K562 (cell line): ENCODE data around the gene CNPY3. TPM values are rescaled to one million over a fixed set of nuclear protein-coding genes. Genes with fewer than 3 reads are reported as not detected.

ENCODE experiments used
- ATF7 ChIP-seq: fragments of 450-650 bp; IDR thresholded peaks from 2 replicates; pipeline ENCODE4 v1.7.1; 2014; ENCODE audit warnings: mild to moderate bottlenecking, moderate library complexity
- FIP1L1 ChIP-seq: fragments of 200-400 bp; formaldehyde crosslinking; IDR thresholded peaks from 2 replicates; pipeline ENCODE4 v1.6.1; 2018; ENCODE audit warnings: mild to moderate bottlenecking, low read depth, low read length; ENCODE audit not compliant: poor library complexity, severe bottlenecking
- GABPB1 ChIP-seq: sonication (generic); formaldehyde crosslinking; IDR thresholded peaks from 2 replicates; pipeline ENCODE4 v1.8.0; 2022; ENCODE audit warnings: mild to moderate bottlenecking, missing genetic modification reagents
- HMGN3 ChIP-seq: IDR thresholded peaks from 2 replicates; pipeline ENCODE4 v1.6.1; 2011; ENCODE audit warnings: borderline replicate concordance, low read depth, mild to moderate bottlenecking, mixed read lengths, low read length; ENCODE audit not compliant: insufficient read length; ENCODE audit errors: extremely low read depth
- JUND ChIP-seq, 2 experiments: IDR thresholded peaks; 2 replicates in 1 of 2; 3 replicates in 1 of 2; pipeline ENCODE4 v1.6.1; 2011; ENCODE audit warnings: borderline replicate concordance in 2 of 2, low read depth in 2 of 2, low read length in 2 of 2, improper control_type of control experiment in 1 of 2, missing biosample characterization in 1 of 2, missing genetic modification characterization in 1 of 2, missing genetic modification reagents in 1 of 2
- KAT8 ChIP-seq: fragments of 450-650 bp; IDR thresholded peaks from 2 replicates; pipeline ENCODE4 v1.6.1; 2016; ENCODE audit warnings: low read depth, mild to moderate bottlenecking
- MTA3 ChIP-seq: fragments of 450-650 bp; formaldehyde crosslinking; IDR thresholded peaks from 2 replicates; pipeline ENCODE4 v1.6.1; 2017; ENCODE audit warnings: mild to moderate bottlenecking, borderline replicate concordance
- NR3C1 ChIP-seq: sonication (generic); formaldehyde crosslinking; IDR thresholded peaks from 2 replicates; pipeline ENCODE4 v1.8.1; 2022; ENCODE audit warnings: missing genetic modification reagents
- PATZ1 ChIP-seq: fragments of 250-450 bp; sonication (Bioruptor Pico); IDR thresholded peaks from 2 replicates; pipeline ENCODE4 v1.5.0; 2020; ENCODE audit warnings: mild to moderate bottlenecking, borderline replicate concordance
- POLR2AphosphoS2 ChIP-seq: IDR thresholded peaks from 2 replicates; pipeline ENCODE4 v1.6.1; 2012; ENCODE audit warnings: low read length, improper control_type of control experiment
- POLR2G ChIP-seq: fragments of 200-400 bp; formaldehyde crosslinking; IDR thresholded peaks from 2 replicates; pipeline ENCODE4 v1.6.1; 2017; ENCODE audit warnings: low read depth, mild to moderate bottlenecking, antibody characterized with exemption, low read length, moderate library complexity
- RBM14 ChIP-seq: fragments of 200-400 bp; formaldehyde crosslinking; IDR thresholded peaks from 2 replicates; pipeline ENCODE4 v1.6.1; 2018; ENCODE audit warnings: low read depth, mild to moderate bottlenecking, low read length, moderate library complexity, borderline replicate concordance; ENCODE audit not compliant: insufficient read depth
- RBM22 ChIP-seq: fragments of 200-400 bp; formaldehyde crosslinking; IDR thresholded peaks from 2 replicates; pipeline ENCODE4 v1.6.1; 2018; ENCODE audit warnings: low read length, low read depth; ENCODE audit not compliant: poor library complexity, severe bottlenecking
- SFPQ ChIP-seq: fragments of 200-400 bp; formaldehyde crosslinking; IDR thresholded peaks from 2 replicates; pipeline ENCODE4 v1.6.1; 2017; ENCODE audit warnings: mild to moderate bottlenecking, low read depth, low read length, moderate library complexity
- SUPT5H ChIP-seq: fragments of 450-650 bp; IDR thresholded peaks from 2 replicates; pipeline ENCODE4 v1.6.1; 2016
- ZNF41 ChIP-seq: fragments of 250-450 bp; sonication (Bioruptor Pico); conservative IDR thresholded peaks from 2 replicates; pipeline ENCODE4 v1.4.0; 2020; ENCODE audit warnings: mild to moderate bottlenecking
- polyA plus RNA-seq, 8 experiments: library from polyadenylated mRNA; depleted of rRNA in 4 of 8; stranded (reverse) in 5 of 8; unstranded in 3 of 8; fragments of >200 nt; fragmentation: Nextera tagmentation in 2 of 8; fragmentation: Illumina TruSeq in 1 of 8; extraction: Ambion mirVana in 2 of 8; extraction: Trizol in 1 of 8; gene quantifications; 2 replicates each; pipeline versions ENCODE4 v1.2.1 to v1.2.3, GENCODE V29; 2011 to 2014; ENCODE audit warnings: inconsistent platforms in 1 of 8, missing spikeins in 1 of 8
- total RNA-seq, 7 experiments: library from RNA; depleted of rRNA in 6 of 7; stranded (reverse); fragments of >200 nt in 6 of 7; fragmentation: Illumina TruSeq in 2 of 7; extraction: Trizol in 2 of 7; gene quantifications; 2 replicates each; pipeline versions ENCODE4 v1.2.1 to v1.2.3, GENCODE V29; 2011 to 2021; ENCODE audit warnings: low replicate concordance in 1 of 7
- TF ChIP-seq, protein P1 (sequence below): fragments of 450-650 bp; formaldehyde crosslinking; IDR thresholded peaks from 2 replicates; pipeline ENCODE4 v1.4.0; 2022; ENCODE audit warnings: missing genetic modification characterization
- TF ChIP-seq, protein P2 (sequence below): fragments of 250-450 bp; sonication (Bioruptor Pico); IDR thresholded peaks from 2 replicates; pipeline ENCODE4 v1.5.1; 2021; ENCODE audit warnings: mild to moderate bottlenecking

Gene CNPY3
- total and polyA plus RNA-seq, 9 of the 15 experiments (the other 6 are each of a cell fraction or from before 2014, with no cell fraction given): 2.4 to 37.4 (median 21.2) TPM

DNA sequence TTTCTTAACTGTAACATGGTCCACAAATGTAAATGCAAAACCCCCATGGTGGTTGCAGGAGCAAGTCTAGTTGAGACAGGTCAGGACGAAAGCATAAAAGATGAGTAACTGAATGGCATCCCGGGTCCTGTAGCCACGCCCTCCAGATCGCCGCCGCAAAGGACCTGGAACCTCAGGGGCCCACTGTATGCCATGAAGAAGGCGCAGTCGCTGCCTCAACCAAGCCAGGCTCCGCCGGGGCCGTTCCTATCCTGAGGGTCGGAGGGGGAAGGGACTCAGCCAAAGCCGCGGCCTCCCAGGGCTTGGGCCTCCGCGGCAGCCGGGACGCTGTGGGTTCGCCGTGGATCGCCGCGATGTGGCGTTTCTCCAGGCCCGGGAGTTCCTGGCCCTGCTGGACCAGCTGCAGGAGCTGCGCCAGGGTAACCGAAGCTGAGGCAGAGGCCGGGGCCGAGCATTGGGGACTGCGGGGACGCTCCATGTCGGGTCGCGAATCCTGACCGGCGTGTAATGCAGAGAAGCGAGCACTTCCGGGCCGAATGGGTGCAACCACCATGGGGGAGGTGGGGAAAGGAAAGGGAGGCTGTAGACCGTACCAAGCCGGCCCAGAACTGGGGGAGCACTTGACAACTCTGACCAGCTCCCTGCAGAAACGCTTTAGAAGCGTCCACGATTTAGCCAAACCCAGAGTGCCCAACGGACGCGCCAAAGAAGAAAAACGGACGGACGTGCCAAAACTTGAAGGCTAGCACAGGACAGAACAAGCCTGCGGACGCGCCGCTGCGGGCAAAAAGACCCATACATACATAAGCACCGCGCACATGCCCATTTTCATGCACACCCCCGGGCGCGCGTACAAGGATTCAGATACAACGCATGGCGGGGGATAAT is 38.7 kb upstream of the CNPY3 start (continued):
- TF ChIP-seq, protein P1, sequence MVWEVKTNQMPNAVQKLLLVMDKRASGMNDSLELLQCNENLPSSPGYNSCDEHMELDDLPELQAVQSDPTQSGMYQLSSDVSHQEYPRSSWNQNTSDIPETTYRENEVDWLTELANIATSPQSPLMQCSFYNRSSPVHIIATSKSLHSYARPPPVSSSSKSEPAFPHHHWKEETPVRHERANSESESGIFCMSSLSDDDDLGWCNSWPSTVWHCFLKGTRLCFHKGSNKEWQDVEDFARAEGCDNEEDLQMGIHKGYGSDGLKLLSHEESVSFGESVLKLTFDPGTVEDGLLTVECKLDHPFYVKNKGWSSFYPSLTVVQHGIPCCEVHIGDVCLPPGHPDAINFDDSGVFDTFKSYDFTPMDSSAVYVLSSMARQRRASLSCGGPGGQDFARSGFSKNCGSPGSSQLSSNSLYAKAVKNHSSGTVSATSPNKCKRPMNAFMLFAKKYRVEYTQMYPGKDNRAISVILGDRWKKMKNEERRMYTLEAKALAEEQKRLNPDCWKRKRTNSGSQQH (CRISPR knock-in tag): peak; percentile 37; the same call in 1 of the 2 replicates
- TF ChIP-seq JUND (IDR thresholded peaks at IDR 0.05; ENCODE audit: borderline replicate concordance, low read depth, low read length) (0 out of 2 replicates have a peak, but pooled peaks have one; percentile 4), JUND (tag; IDR thresholded peaks at IDR 0.05; ENCODE audit: borderline replicate concordance, low read depth, low read length) (no peak), POLR2AphosphoS2 (peak; percentile 86; the same call in 1 of the 2 replicates), SFPQ (no peak), POLR2G (peak; percentile 85), RBM22 (peak; percentile 91), ATF7 (no peak; the same call in 1 of the 2 replicates), FIP1L1 (peak; percentile 58), HMGN3 (peak; percentile 57), KAT8 (no peak), MTA3 (0 out of 2 replicates have a peak, but pooled peaks have one; percentile 16), ZNF41 (CRISPR knock-in tag) (no peak), RBM14 (peak; percentile 79; the same call in 1 of the 2 replicates), PATZ1 (CRISPR knock-in tag) (no peak), NR3C1 (no peak), SUPT5H (peak; percentile 78), GABPB1 (0 out of 2 replicates have a peak, but pooled peaks have one; percentile 27)
- TF ChIP-seq, protein P2, sequence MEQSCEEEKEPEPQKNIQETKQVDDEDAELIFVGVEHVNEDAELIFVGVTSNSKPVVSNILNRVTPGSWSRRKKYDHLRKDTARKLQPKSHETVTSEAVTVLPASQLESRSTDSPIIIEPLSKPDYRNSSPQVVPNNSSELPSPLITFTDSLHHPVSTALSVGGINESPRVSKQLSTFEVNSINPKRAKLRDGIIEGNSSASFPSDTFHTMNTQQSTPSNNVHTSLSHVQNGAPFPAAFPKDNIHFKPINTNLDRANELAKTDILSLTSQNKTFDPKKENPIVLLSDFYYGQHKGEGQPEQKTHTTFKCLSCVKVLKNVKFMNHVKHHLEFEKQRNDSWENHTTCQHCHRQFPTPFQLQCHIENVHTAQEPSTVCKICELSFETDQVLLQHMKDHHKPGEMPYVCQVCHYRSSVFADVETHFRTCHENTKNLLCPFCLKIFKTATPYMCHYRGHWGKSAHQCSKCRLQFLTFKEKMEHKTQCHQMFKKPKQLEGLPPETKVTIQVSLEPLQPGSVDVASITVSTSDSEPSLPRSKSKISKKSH (CRISPR knock-in tag): no peak
